Measurements from ENCODE around the gene UBE3B. TPM values are rescaled to one million over a fixed set of nuclear protein-coding genes. Genes with fewer than 3 reads are reported as not detected.

The UBE3B gene
- polyA plus RNA-seq, 3 donors = 14.4 to 25.9 (median 18.2) TPM

- DNase-seq = no peak
- Mint-ChIP-seq H3K4me3 (no peak overlapping the region), H3K27ac (peak overlapping the region in 2 of 7 donors; percentile 16 to 30), H3K4me1 (no peaks in the 10 kb centered on the region), H3K36me3 (peaks cover 87 to 98% of the 10 kb centered on the region in 2 donors), H3K27me3 (ENCODE audit: low read depth in 3 of 3) (no peaks in the 10 kb centered on the region), H3K9me3 (no peaks in the 10 kb centered on the region)
- WGBS (ENCODE audit: insufficient coverage) = 100% methylated on average over 5 of the region's 6 CpGs
- no peak overlapping the region for H3K27ac ChIP-seq (ENCODE audit: low read depth in 1 of 2, low read length in 2 of 2)
- H3K27me3 ChIP-seq (ENCODE audit: control insufficient read depth in 2 of 2, insufficient read depth in 2 of 2, low read length in 2 of 2) = no peaks in the 10 kb centered on the region
- peaks cover 79 to 98% of the 10 kb centered on the region in 2 donors for H3K36me3 ChIP-seq (replicated peaks in 1 of 2; ENCODE audit: control insufficient read depth in 1 of 2, insufficient read depth in 2 of 2, low read length in 2 of 2)
- H3K4me3 ChIP-seq (replicated peaks in 1 of 3; ENCODE audit: low read depth in 2 of 3, low read length in 3 of 3) = no peak overlapping the region
- H3K9ac ChIP-seq (ENCODE audit: insufficient read depth, low read length, poor library complexity, severe bottlenecking) = no peak overlapping the region
- H3K4me2 ChIP-seq (replicated peaks; ENCODE audit: extremely low read depth, low read length, poor library complexity, severe bottlenecking) = no peak overlapping the region
- intact Hi-C loops (cut with micrococcal nuclease) = loop anchor here in 1 of 2 donors (2.0 kb wide), 1 partner anchor 255 kb away; no protein-coding TSS in a partner anchor
- no peaks in the 10 kb centered on the region for H4K20me1 ChIP-seq (ENCODE audit: insufficient read depth, low read length)
- no peak overlapping the region for H2AFZ ChIP-seq (ENCODE audit: insufficient read depth, low read depth, low read length, poor library complexity, severe bottlenecking)
- no peaks in the 10 kb centered on the region for H3K9me3 ChIP-seq (replicated peaks in 1 of 2; ENCODE audit: control insufficient read depth in 1 of 2, insufficient read depth in 1 of 2, low read length in 2 of 2)
- no peak for TF ChIP-seq CTCF (IDR thresholded peaks at IDR 0.05)
- H3K79me2 ChIP-seq (ENCODE audit: insufficient read depth, low read length) = no peaks in the 10 kb centered on the region
- H3K4me1 ChIP-seq (ENCODE audit: control insufficient read depth in 1 of 2, insufficient read depth in 2 of 2, low read length in 2 of 2) = no peaks in the 10 kb centered on the region
These were observed 42.4 kb downstream of the UBE3B start for GRCh38 chr12:109519787-109520186.

- Histone ChIP-seq H3K36me3 (replicated peaks in 1 of 2; ENCODE audit: control insufficient read depth in 1 of 2, insufficient read depth in 2 of 2, low read length in 2 of 2) (peaks cover 82 to 100% of the 10 kb centered on the region in 2 donors), H3K4me2 (replicated peaks; ENCODE audit: extremely low read depth, low read length, poor library complexity, severe bottlenecking) (no peak overlapping the region), H3K9ac (ENCODE audit: insufficient read depth, low read length, poor library complexity, severe bottlenecking) (no peak overlapping the region), H3K79me2 (ENCODE audit: insufficient read depth, low read length) (no peaks in the 10 kb centered on the region), H3K27ac (ENCODE audit: low read depth in 1 of 2, low read length in 2 of 2) (no peak overlapping the region), H3K9me3 (replicated peaks in 1 of 2; ENCODE audit: control insufficient read depth in 1 of 2, insufficient read depth in 1 of 2, low read length in 2 of 2) (no peaks in the 10 kb centered on the region), H3K27me3 (ENCODE audit: control insufficient read depth in 2 of 2, insufficient read depth in 2 of 2, low read length in 2 of 2) (no peaks in the 10 kb centered on the region), H2AFZ (ENCODE audit: insufficient read depth, low read depth, low read length, poor library complexity, severe bottlenecking) (no peak overlapping the region), H3K4me1 (ENCODE audit: control insufficient read depth in 1 of 2, insufficient read depth in 2 of 2, low read length in 2 of 2) (no peaks in the 10 kb centered on the region), H4K20me1 (ENCODE audit: insufficient read depth, low read length) (no peaks in the 10 kb centered on the region), H3K4me3 (replicated peaks in 1 of 3; ENCODE audit: low read depth in 2 of 3, low read length in 3 of 3) (no peak overlapping the region)
- WGBS (ENCODE audit: insufficient coverage) = 88% methylated on average over 5 of the region's 10 CpGs
- peaks cover 92 to 97% of the 10 kb centered on the region in 2 donors for H3K36me3 Mint-ChIP-seq
- H3K27me3 Mint-ChIP-seq (ENCODE audit: low read depth in 3 of 3) = no peaks in the 10 kb centered on the region
- H3K4me3 Mint-ChIP-seq = no peak overlapping the region
- H3K9me3 Mint-ChIP-seq = no peaks in the 10 kb centered on the region
- H3K4me1 Mint-ChIP-seq = no peaks in the 10 kb centered on the region
- intact Hi-C loops (cut with micrococcal nuclease) = no loop called here
- no peak for DNase-seq
- no peak for TF ChIP-seq CTCF (IDR thresholded peaks at IDR 0.05)
- H3K27ac Mint-ChIP-seq = peak overlapping the region in 1 of 7 donors; percentile 43
These were observed 44.4 kb downstream of the UBE3B start for GRCh38 chr12:109521831-109522230.

All from CD14-positive monocyte (primary cell).